Fibroblast of lung (primary cell): ENCODE measurements around the gene NEUROD1. TPM values are rescaled to one million over a fixed set of nuclear protein-coding genes. Genes with fewer than 3 reads are reported as not detected.
A peak's percentile ranks its signal among the peaks of the same experiment; 100 is the strongest.

Source experiments
- DNase-seq, 2 donors: peaks; one replicate each; pipeline versions ENCODE4 v3.0.0 to v3.0.0-alpha.2; 2010; ENCODE audit warnings: low read depth in 2 of 2
- H2AFZ ChIP-seq: 2 replicates; pipeline ENCODE4 v1.5.1; 2012; ENCODE audit warnings: low read length, control low read depth, inconsistent platforms
- H3K27ac ChIP-seq: 2 replicates; pipeline ENCODE4 v1.5.1; 2011; ENCODE audit warnings: low read length, control low read depth; ENCODE audit not compliant: insufficient read depth
- H3K27me3 ChIP-seq: 2 replicates; pipeline ENCODE4 v1.5.1; 2011; ENCODE audit warnings: mild to moderate bottlenecking, low read length; ENCODE audit not compliant: control insufficient read depth, insufficient read depth
- H3K36me3 ChIP-seq: 2 replicates; pipeline ENCODE4 v1.5.1; 2011; ENCODE audit warnings: low read length; ENCODE audit not compliant: control insufficient read depth, insufficient read depth
- H3K4me1 ChIP-seq: 2 replicates; pipeline ENCODE4 v1.5.1; 2011; ENCODE audit warnings: low read length; ENCODE audit not compliant: control insufficient read depth, insufficient read depth; ENCODE audit errors: extremely low read depth
- H3K4me2 ChIP-seq: 2 replicates; pipeline ENCODE4 v1.5.1; 2011; ENCODE audit warnings: low read length, control low read depth; ENCODE audit not compliant: insufficient read depth; ENCODE audit errors: extremely low read depth
- H3K4me3 ChIP-seq, 4 experiments: fragments of 200-600 bp in 1 of 4; sonication (generic) in 1 of 4; replicated peaks in 1 of 4; 2 replicates each; pipeline ENCODE4 v1.5.1; 2011 to 2016; ENCODE audit warnings: low read length in 4 of 4, low read depth in 3 of 4, mild to moderate bottlenecking in 3 of 4, control low read depth in 2 of 4, inconsistent platforms in 1 of 4, mixed read lengths in 1 of 4; ENCODE audit not compliant: insufficient read depth in 1 of 4; ENCODE audit errors: control extremely low read depth in 1 of 4
- H3K79me2 ChIP-seq: 2 replicates; pipeline ENCODE4 v1.5.1; 2012; ENCODE audit warnings: mild to moderate bottlenecking, low read length, inconsistent platforms; ENCODE audit not compliant: control insufficient read depth, insufficient read depth
- H3K9ac ChIP-seq: 2 replicates; pipeline ENCODE4 v1.5.1; 2011; ENCODE audit warnings: mild to moderate bottlenecking, low read length, control low read depth; ENCODE audit not compliant: insufficient read depth
- H3K9me3 ChIP-seq: 2 replicates; pipeline ENCODE4 v1.5.1; 2012; ENCODE audit warnings: low read depth, low read length; ENCODE audit not compliant: control insufficient read depth, insufficient read depth
- H4K20me1 ChIP-seq: 2 replicates; pipeline ENCODE4 v1.5.1; 2011; ENCODE audit warnings: low read length; ENCODE audit not compliant: control insufficient read depth, insufficient read depth; ENCODE audit errors: extremely low read depth
- CTCF ChIP-seq, 2 donors: IDR thresholded peaks in 1 of 2; conservative IDR thresholded peaks in 1 of 2; 1 replicate in 1 of 2; 2 replicates in 1 of 2; pipeline ENCODE4 v1.5.1; 2011 to 2012; ENCODE audit warnings: low read length in 2 of 2, control low read depth in 1 of 2, inconsistent platforms in 1 of 2, low read depth in 1 of 2, mild to moderate bottlenecking in 1 of 2
- EZH2 ChIP-seq: IDR thresholded peaks from 2 replicates; pipeline ENCODE4 v1.5.1; 2012; ENCODE audit warnings: low read length, control low read depth, mild to moderate bottlenecking; ENCODE audit errors: missing control alignments
- polyA plus RNA-seq, 2 donors: library from polyadenylated mRNA; depleted of rRNA in 1 of 2; stranded (reverse) in 1 of 2; unstranded in 1 of 2; fragments of >200 nt; gene quantifications; 2 replicates each; pipeline ENCODE4 v1.2.1, GENCODE V29; 2011 to 2012; ENCODE audit warnings: missing spikeins in 1 of 2
- total RNA-seq: library from RNA; depleted of rRNA; stranded (reverse); fragments of >200 nt; gene quantifications from 2 replicates; pipeline ENCODE4 v1.2.1, GENCODE V29; 2014

The NEUROD1 gene
- total and polyA plus RNA-seq, 2 donors (not counting 1 experiment from before 2014, with no cell fraction given): not detected

GRCh38 chr2:181680937-181681811, 857 bp upstream of the NEUROD1 start:
- peak overlapping the region in 3 of 4 experiments; percentile 4 to 27 (median 17) for H3K4me3 ChIP-seq
- no peak for DNase-seq
- TF ChIP-seq EZH2 (peak; percentile 94), CTCF (conservative IDR thresholded peaks at IDR 0.05 in 1 of 2, IDR thresholded peaks at IDR 0.05 in 1 of 2; ENCODE audit: low read depth in 1 of 2, low read length in 2 of 2) (no peak)
- peaks cover 80% of the 10 kb centered on the region for H3K27me3 ChIP-seq
- peak overlapping the region; percentile 51 for H3K4me2 ChIP-seq
- H3K9ac ChIP-seq: no peak overlapping the region
- H3K9me3 ChIP-seq: no peaks in the 10 kb centered on the region
- no peaks in the 10 kb centered on the region for H4K20me1 ChIP-seq
- H3K27ac ChIP-seq: no peak overlapping the region
- no peak overlapping the region for H2AFZ ChIP-seq
- no peaks in the 10 kb centered on the region for H3K36me3 ChIP-seq
- H3K79me2 ChIP-seq: no peaks in the 10 kb centered on the region
- peaks cover 3% of the 10 kb centered on the region for H3K4me1 ChIP-seq

GRCh38 chr2:181679544-181679979, 755 bp downstream of the NEUROD1 start:
- Histone ChIP-seq H3K27me3 (peaks cover 66% of the 10 kb centered on the region), H3K9ac (no peak overlapping the region), H2AFZ (no peak overlapping the region), H3K4me1 (peaks cover 3% of the 10 kb centered on the region), H3K36me3 (no peaks in the 10 kb centered on the region), H3K4me3 (no peak overlapping the region), H3K4me2 (no peak overlapping the region), H3K79me2 (no peaks in the 10 kb centered on the region), H3K27ac (no peak overlapping the region), H4K20me1 (no peaks in the 10 kb centered on the region), H3K9me3 (no peaks in the 10 kb centered on the region)
- DNase-seq: no peak
- no peak for TF ChIP-seq CTCF (conservative IDR thresholded peaks at IDR 0.05 in 1 of 2, IDR thresholded peaks at IDR 0.05 in 1 of 2; ENCODE audit: low read depth in 1 of 2, low read length in 2 of 2)
- no peak for TF ChIP-seq EZH2

GRCh38 chr2:181678861-181679543, 1.3 kb downstream of the NEUROD1 start:
- no peak overlapping the region for H3K27ac ChIP-seq
- no peaks in the 10 kb centered on the region for H3K9me3 ChIP-seq
- no peak overlapping the region for H3K9ac ChIP-seq
- no peaks in the 10 kb centered on the region for H3K79me2 ChIP-seq
- peaks cover 60% of the 10 kb centered on the region for H3K27me3 ChIP-seq
- no peaks in the 10 kb centered on the region for H4K20me1 ChIP-seq
- H3K4me1 ChIP-seq: peaks cover 2% of the 10 kb centered on the region
- DNase-seq: peak in 1 of 2 donors; percentile 15
- no peak overlapping the region for H3K4me3 ChIP-seq
- H2AFZ ChIP-seq: no peak overlapping the region
- peak; percentile 18 for TF ChIP-seq EZH2
- TF ChIP-seq CTCF (conservative IDR thresholded peaks at IDR 0.05 in 1 of 2, IDR thresholded peaks at IDR 0.05 in 1 of 2; ENCODE audit: low read depth in 1 of 2, low read length in 2 of 2): no peak
- H3K4me2 ChIP-seq: no peak overlapping the region
- no peaks in the 10 kb centered on the region for H3K36me3 ChIP-seq
